NCI-H1092 (cell line): ENCODE measurements around the gene VWCE.
A peak's percentile ranks its signal among the peaks of the same experiment; 100 is the strongest.

ENCODE experiments used
- DNase-seq: peaks from one replicate; lab custom pipeline; 2025; lab: John Stamatoyannopoulos, UW

VWCE gene

GRCh38 chr11:61280883-61281580, 14.1 kb downstream of the VWCE start:
- no peak for DNase-seq

DNA sequence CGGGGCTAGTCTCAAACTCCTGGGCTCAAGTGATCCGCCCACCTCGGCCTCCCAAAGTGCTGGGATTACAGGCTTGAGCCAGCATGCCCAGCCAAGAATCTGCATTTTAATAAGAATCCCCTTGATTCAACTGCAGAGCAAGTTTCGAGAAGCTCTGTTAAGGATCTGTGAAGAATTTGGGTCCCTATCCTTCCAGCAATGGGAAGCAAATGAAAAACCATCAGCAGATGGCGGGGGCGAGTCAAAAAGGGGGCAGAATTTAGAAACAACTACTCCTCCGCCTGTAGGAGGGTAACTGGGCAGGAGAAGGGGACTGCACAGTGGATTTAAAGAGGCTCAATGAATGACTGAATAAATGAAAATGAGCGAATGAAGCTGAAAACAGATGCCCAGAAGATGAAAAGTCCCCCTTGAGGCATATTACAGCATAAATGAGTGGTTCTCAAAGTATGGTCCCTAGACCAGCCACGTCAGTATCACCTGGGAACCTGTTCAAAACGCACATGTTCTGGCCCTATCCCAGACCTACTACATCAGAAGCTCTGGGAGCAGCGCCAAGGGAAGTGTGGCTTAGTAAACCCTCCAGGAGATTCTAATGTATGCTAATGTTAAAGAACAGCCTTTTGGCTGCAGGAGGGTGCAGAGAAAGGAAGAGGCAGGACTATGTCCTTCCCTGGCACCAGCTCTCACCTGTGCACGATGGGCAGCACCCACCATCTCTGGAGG, 15.0 kb downstream of the VWCE start:
- no peak for DNase-seq

GRCh38 chr11:61278001-61278470, 17.1 kb downstream of the VWCE start:
- no peak for DNase-seq

DNA sequence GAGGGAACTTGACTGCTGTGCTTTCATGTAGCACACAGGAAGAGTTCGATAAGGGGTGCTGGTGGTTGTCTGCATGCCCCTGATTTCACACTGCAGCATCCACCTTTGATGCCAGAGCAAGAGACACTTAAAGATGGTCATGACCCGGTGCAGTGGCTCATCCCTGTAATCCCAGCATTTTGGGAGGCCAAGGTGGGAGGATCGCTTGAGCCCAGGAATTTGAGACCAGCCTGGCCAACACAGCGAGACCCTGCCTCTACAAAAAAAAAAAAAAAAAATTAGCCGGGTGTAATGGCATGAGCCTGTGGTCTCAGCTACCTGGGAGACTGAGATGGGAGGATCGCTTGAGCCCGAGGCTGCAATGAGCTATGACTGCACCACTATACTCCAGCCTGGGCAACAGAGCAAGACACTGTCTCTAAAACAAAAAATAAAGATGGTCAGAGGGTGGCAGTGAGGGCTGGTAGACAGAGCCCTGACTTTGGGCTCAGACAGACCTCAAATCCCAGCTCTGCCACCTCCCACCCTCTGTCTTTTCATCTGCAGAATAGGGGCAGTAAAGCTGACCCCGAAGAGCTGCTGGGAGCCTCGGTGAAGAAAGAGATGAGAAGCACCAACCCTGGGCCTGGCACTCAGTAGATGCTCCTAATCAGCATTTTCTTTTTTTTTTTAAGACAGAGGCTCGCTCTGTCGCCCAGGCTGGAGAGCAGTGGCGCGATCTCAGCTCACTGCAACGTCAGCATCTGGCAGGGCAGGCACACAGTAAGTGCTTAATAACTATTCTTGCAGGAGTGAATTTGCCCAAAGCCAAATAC, 17.7 kb downstream of the VWCE start:
- DNase-seq, result no peak

GRCh38 chr11:61275191-61275590, 19.9 kb downstream of the VWCE start:
- DNase-seq, result no peak

DNA sequence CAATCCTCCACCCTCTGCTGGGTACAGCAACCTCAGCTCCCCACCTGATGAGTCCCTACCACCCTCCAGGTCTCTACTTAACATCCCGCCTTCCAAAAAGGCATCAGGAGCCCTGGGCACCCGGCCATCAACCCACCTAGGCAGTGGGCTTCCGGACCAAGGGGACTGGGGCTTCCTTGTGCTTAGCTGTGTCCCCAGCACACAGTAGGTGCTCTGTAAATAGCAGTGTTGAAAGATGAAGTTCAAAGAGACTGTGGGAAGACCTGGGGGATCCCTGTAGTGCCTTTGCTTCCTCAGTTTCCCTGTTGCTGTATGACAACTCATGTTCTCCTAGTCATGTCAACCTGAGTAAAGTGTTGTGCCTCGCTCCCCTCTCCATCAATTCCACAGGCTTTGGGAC, 21.0 kb downstream of the VWCE start:
- DNase-seq, result no peak

- DNase-seq, result peak; percentile 51
Observed at GRCh38 chr11:61273178-61274078, 21.7 kb downstream of the VWCE start.

DNA sequence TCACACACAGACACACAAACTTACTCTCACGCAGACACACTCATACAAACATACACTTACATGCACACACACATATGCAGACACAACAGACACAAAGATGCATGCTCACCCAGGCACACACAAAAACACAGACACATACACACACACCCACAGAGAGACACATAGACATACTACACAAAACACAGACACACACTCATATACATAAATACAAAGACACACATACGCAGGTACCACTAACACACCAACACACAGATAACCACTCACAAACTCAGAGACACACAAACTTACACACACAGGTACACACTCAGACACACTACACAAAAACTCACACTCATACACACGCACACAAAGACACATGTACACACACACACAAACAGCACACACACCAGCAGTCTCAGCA, 22.4 kb downstream of the VWCE start:
- no peak for DNase-seq

DNA sequence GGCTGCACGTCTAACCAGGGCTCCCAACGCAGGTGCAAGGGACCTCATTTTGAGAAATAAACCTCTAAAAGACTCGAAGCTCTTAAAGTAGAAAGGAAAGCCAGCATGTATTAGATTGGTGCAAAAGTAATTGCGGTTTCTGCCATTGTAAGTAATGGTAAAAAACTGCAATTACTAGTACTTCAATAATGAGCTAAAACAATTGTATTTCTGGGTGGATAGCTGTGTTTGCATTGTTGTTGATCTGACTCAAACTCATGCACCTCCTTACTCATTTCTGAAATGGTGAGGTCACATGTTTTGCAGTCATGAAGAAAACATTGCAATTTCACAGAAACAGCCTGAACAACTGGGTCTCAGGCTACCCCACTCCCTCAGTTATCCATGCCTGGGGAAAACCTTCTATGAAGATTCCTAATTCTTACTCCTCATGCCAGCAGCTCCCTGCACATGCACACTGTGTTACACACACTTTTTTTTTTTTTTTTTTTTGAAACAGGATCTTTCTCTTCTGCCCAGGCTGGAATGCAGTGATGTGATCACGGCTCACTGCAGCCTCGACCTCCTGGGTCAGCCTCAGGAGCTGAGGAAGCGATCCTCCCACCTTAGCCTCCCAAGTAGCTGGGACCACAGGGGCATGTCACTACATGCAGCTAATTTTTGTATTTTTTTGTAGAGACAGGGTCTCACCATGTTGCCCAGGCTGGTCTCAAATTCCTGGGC, 24.6 kb downstream of the VWCE start:
- DNase-seq, result no peak

DNA sequence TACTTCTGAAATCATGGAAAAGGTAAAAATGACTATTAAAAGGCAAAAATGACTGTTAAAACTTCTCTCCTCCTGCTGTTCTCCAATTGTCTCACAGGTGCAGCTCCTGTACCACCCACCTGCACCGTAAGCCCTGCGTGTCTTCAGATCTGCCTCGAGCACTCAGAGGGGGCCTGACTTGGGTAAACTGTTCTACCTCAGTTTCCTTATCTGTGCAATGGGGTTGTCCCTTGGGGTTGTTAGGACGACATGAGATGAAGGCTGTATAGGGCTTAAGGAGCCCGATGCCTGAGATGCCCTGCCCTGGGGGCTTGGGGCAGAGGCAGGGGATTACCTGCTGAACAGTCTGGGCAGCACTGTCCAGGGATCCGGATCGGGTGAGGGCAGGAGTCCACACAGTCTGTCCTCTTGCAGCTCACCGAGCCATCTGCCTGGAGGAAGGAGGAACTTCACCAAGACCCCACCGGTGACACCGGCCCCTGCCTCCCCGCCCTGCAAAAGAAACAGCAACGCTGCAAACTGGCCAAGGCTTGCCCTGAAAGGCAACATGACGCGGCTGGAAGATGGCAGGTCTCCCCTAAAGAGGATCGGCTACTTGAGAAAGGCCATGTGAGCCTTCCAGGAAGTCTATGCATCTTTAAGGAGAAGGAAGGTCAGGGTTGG, 26.4 kb downstream of the VWCE start:
- no peak for DNase-seq

- no peak for DNase-seq
Observed at GRCh38 chr11:61267437-61267841, 27.7 kb downstream of the VWCE start.

- no peak for DNase-seq
Observed at GRCh38 chr11:61266602-61267001, 28.5 kb downstream of the VWCE start.

DNA sequence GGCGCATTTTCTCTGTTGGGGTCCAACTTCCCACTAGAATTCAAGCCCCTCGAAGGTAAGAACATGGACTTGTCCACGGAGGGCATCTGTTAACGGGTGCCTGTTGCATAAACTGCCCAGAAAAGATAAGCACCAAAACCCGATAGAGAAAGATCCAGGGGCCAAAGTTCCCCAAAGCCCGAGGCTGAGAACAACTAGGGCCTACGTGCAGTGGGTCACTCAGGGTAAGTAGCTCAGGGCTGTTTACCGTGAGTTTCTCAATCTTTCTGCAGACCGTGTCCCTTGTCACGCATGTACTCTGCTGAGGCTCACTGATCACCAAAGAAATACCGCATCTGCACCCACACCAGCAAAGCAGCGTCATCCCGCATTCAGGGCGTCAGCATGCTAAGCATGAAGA, 29.8 kb downstream of the VWCE start:
- no peak for DNase-seq

GRCh38 chr11:61264795-61265194, 30.3 kb downstream of the VWCE start:
- DNase-seq, result no peak

GRCh38 chr11:61264371-61264770, 30.7 kb downstream of the VWCE start:
- DNase-seq, result no peak

- DNase-seq, result no peak
Observed at GRCh38 chr11:61259363-61259762, 35.8 kb downstream of the VWCE start.

- DNase-seq, result no peak
Observed at GRCh38 chr11:61258546-61258945, 36.6 kb downstream of the VWCE start.

DNA sequence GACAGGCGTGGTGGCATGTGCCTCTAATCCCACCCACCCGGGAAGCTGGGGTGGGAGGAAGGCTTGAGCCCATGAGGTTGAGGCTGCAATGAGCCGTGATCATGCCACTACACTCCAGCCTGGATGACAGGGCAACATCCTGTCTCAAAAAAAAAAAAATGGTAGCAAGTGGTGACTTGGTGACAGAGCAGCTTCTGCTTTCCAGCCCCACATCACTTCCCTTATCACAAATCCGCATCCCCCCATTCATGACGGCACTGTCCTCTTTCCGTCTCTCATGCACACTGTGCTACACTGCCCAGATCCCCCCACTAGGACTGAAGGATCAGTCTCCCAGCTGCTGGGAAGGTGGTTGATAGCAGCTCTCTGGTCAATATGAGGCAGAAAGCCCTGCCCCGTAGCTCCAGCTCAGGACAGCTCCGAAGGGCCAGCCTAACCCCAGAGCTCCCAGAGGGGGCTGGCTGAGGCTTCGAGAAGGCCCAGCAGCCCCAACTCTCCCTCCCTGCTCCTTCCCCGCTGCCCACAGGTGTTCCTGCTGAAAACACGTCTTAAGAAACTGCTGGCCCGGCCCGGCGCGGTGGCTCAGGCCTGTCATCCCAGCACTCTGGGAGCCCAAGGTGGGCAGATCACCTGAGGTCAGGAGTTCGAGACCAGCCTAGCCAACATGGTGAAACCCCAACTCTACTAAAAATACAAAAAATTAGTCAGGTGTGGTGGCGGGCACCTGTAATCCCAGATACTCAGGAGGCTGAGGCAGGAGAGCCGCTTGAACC, 38.2 kb downstream of the VWCE start:
- no peak for DNase-seq

GRCh38 chr11:61254403-61255025, 40.6 kb downstream of the VWCE start:
- DNase-seq, result no peak
